SU-DHL-6 (cell line): ENCODE results near the gene MXD1.
A peak's percentile ranks its signal among the peaks of the same experiment; 100 is the strongest.

ENCODE experiments used
- H2AFZ ChIP-seq: fragments of 200-600 bp; sonication (generic); 2 replicates; pipeline ENCODE4 v1.6.1; 2014; ENCODE audit warnings: low read depth, mild to moderate bottlenecking, moderate library complexity, mixed read lengths, antibody characterized with exemption, low read length; ENCODE audit not compliant: severe bottlenecking
- H3F3A ChIP-seq: fragments of 200-600 bp; shearing (Covaris generic); 2 replicates; pipeline ENCODE4 v1.6.0; 2016; ENCODE audit warnings: antibody characterized with exemption, mild to moderate bottlenecking; ENCODE audit not compliant: insufficient read depth
- H3K27ac ChIP-seq: fragments of 200-600 bp; sonication (generic); 2 replicates; pipeline ENCODE4 v1.5.1; 2016; ENCODE audit warnings: low read depth, mild to moderate bottlenecking, low read length, moderate library complexity, mixed read lengths
- H3K27me3 ChIP-seq: fragments of 200-600 bp; sonication (generic), shearing (Covaris generic); 2 replicates; pipeline ENCODE4 v1.6.0; 2014; ENCODE audit warnings: mild to moderate bottlenecking, low read length
- H3K36me3 ChIP-seq: fragments of 200-600 bp; sonication (generic); 2 replicates; pipeline ENCODE4 v1.6.1; 2014; ENCODE audit warnings: mild to moderate bottlenecking, low read length, mixed read lengths
- H3K4me2 ChIP-seq: fragments of 300-600, 200-600 bp; shearing (Covaris generic), sonication (generic); 2 replicates; pipeline ENCODE4 v1.6.0; 2014; ENCODE audit warnings: low read length, low read depth, mild to moderate bottlenecking; ENCODE audit not compliant: poor library complexity, severe bottlenecking
- H3K4me3 ChIP-seq: fragments of 200-600 bp; sonication (generic); 2 replicates; pipeline ENCODE4 v1.5.1; 2014; ENCODE audit warnings: antibody characterized with exemption, low read length, mild to moderate bottlenecking, mixed read lengths; ENCODE audit not compliant: insufficient read depth, poor library complexity, severe bottlenecking
- H3K79me2 ChIP-seq: fragments of 200-600 bp; sonication (generic); 2 replicates; pipeline ENCODE4 v1.6.1; 2014; ENCODE audit warnings: mild to moderate bottlenecking, low read length, moderate library complexity; ENCODE audit not compliant: insufficient read depth
- H3K9ac ChIP-seq: fragments of 200-600 bp; sonication (generic); 2 replicates; pipeline ENCODE4 v1.7.0; 2014; ENCODE audit warnings: mild to moderate bottlenecking, low read length
- H3K9me2 ChIP-seq: fragments of 200-600 bp; sonication (generic); replicated peaks from 2 replicates; pipeline ENCODE4 v1.6.1; 2014; ENCODE audit warnings: low read length; ENCODE audit not compliant: insufficient read depth
- H3K9me3 ChIP-seq: fragments of 200-600 bp; sonication (generic); 2 replicates; pipeline ENCODE4 v1.6.1; 2014; ENCODE audit warnings: low read length, mixed read lengths; ENCODE audit not compliant: insufficient read depth
- H4K20me1 ChIP-seq: fragments of 200-600 bp; sonication (generic); 2 replicates; pipeline ENCODE4 v1.6.1; 2014; ENCODE audit warnings: low read depth, mild to moderate bottlenecking, antibody characterized with exemption, low read length, moderate library complexity, mixed read lengths
- CTCF ChIP-seq: fragments of 200-600 bp; sonication (generic); IDR thresholded peaks from one replicate; pipeline ENCODE4 v1.5.1; 2017; ENCODE audit warnings: antibody characterized with exemption, mild to moderate bottlenecking, low read length, moderate library complexity; ENCODE audit not compliant: insufficient read depth, poor library complexity, severe bottlenecking
- EZH2phosphoT487 ChIP-seq: fragments of 200-600 bp; sonication (generic), shearing (Covaris generic); conservative IDR thresholded peaks from 2 replicates; pipeline ENCODE4 v1.6.1; 2018; ENCODE audit warnings: mild to moderate bottlenecking, antibody characterized with exemption, low read length, moderate library complexity, mixed read lengths

MXD1 gene

GRCh38 chr2:69902213-69902922 is 12.5 kb upstream of the MXD1 start:
- H2AFZ ChIP-seq: no peak overlapping the region
- H3K9me3 ChIP-seq: no peaks in the 10 kb centered on the region
- H3K36me3 ChIP-seq: peaks cover 26% of the 10 kb centered on the region
- H3K4me2 ChIP-seq: peak overlapping the region; percentile 100
- no peaks in the 10 kb centered on the region for H3K27me3 ChIP-seq
- no peaks in the 10 kb centered on the region for H3K9me2 ChIP-seq
- H3F3A ChIP-seq: peaks cover 35% of the 10 kb centered on the region
- H3K4me3 ChIP-seq: peak overlapping the region; percentile 63
- peak overlapping the region; percentile 70 for H3K9ac ChIP-seq
- TF ChIP-seq CTCF (no peak), EZH2phosphoT487 (no peak)
- H4K20me1 ChIP-seq: no peaks in the 10 kb centered on the region
- peak overlapping the region; percentile 96 for H3K27ac ChIP-seq
- peaks cover 31% of the 10 kb centered on the region for H3K79me2 ChIP-seq

- Histone ChIP-seq H3K36me3 (peaks cover 10% of the 10 kb centered on the region; the same call in 1 of the 2 replicates), H3K4me3 (no peak overlapping the region), H3K4me2 (no peak overlapping the region), H3K9me2 (no peaks in the 10 kb centered on the region), H3K9ac (no peak overlapping the region), H2AFZ (no peak overlapping the region), H3F3A (peaks cover 46% of the 10 kb centered on the region), H3K9me3 (no peaks in the 10 kb centered on the region), H3K79me2 (peaks cover 16% of the 10 kb centered on the region; the same call in 1 of the 2 replicates), H3K27me3 (no peaks in the 10 kb centered on the region), H3K27ac (no peak overlapping the region), H4K20me1 (no peaks in the 10 kb centered on the region)
- TF ChIP-seq EZH2phosphoT487: no peak
- no peak for TF ChIP-seq CTCF
These were observed 7.7 kb upstream of the MXD1 start for GRCh38 chr2:69907216-69907615.

GRCh38 chr2:69911985-69912563 is 2.8 kb upstream of the MXD1 start:
- peak overlapping the region; percentile 86 for H3K4me2 ChIP-seq
- H3K4me3 ChIP-seq: no peak overlapping the region
- no peaks in the 10 kb centered on the region for H3K79me2 ChIP-seq
- H2AFZ ChIP-seq: no peak overlapping the region
- H3K27me3 ChIP-seq: no peaks in the 10 kb centered on the region
- H3F3A ChIP-seq: peaks cover 54% of the 10 kb centered on the region
- no peaks in the 10 kb centered on the region for H3K9me3 ChIP-seq
- no peak for TF ChIP-seq EZH2phosphoT487
- peak; percentile 53 for TF ChIP-seq CTCF
- no peaks in the 10 kb centered on the region for H3K9me2 ChIP-seq
- no peak overlapping the region for H3K9ac ChIP-seq
- H3K27ac ChIP-seq: peak overlapping the region; percentile 73
- H4K20me1 ChIP-seq: no peaks in the 10 kb centered on the region
- no peaks in the 10 kb centered on the region for H3K36me3 ChIP-seq
